Stimulated activated CD4-positive, alpha-beta T cell treated with anti-CD3 and anti-CD28 coated beads, Interleukin-1b, Interleukin-23, amount 100 ng/mL, for 24 hours (primary cell): ENCODE measurements around the gene SRGAP3.

Source experiments
- DNase-seq, 4 experiments: peaks; one replicate each; pipeline ENCODE4 v3.0.0-alpha.2; 2020; ENCODE audit warnings: low read depth in 4 of 4, low spot score in 1 of 4

Gene SRGAP3

GRCh38 chr3:8976540-8977182, 272.8 kb downstream of the SRGAP3 start:
- DNase-seq, result no peak

GRCh38 chr3:8975081-8976020, 274.1 kb downstream of the SRGAP3 start:
- DNase-seq, result no peak

- no peak for DNase-seq
Observed at GRCh38 chr3:8974458-8974857, 275.0 kb downstream of the SRGAP3 start.

- DNase-seq, result no peak
Observed at GRCh38 chr3:8972639-8973038, 276.8 kb downstream of the SRGAP3 start.

- DNase-seq, result peak; percentile 38 to 60 (median 56)
Observed at GRCh38 chr3:8970971-8971589, 278.4 kb downstream of the SRGAP3 start.

- no peak for DNase-seq
Observed at GRCh38 chr3:8969241-8969640, 280.2 kb downstream of the SRGAP3 start.

- no peak for DNase-seq
Observed at GRCh38 chr3:8968375-8968882, 281.0 kb downstream of the SRGAP3 start.

GRCh38 chr3:8967553-8967952, 281.9 kb downstream of the SRGAP3 start:
- DNase-seq, result no peak

- no peak for DNase-seq
Observed at GRCh38 chr3:8966820-8967348, 282.6 kb downstream of the SRGAP3 start.

- DNase-seq, result no peak
Observed at GRCh38 chr3:8966150-8966819, 283.2 kb downstream of the SRGAP3 start.

GRCh38 chr3:8964436-8965370, 284.7 kb downstream of the SRGAP3 start:
- DNase-seq, result no peak

GRCh38 chr3:8963137-8963853, 286.2 kb downstream of the SRGAP3 start, which contains the start of gene RAD18:
RAD18 (minus strand) TSS chr3:8963472; CDS start chr3:8963385, 87 bp downstream.
- peak; percentile 83 to 89 (median 87) for DNase-seq

GRCh38 chr3:8962226-8962861, 287.1 kb downstream of the SRGAP3 start:
- DNase-seq, result no peak

- no peak for DNase-seq
Observed at GRCh38 chr3:8959668-8960067, 289.8 kb downstream of the SRGAP3 start.

GRCh38 chr3:8954938-8955763, 294.3 kb downstream of the SRGAP3 start:
- DNase-seq, result no peak

- no peak for DNase-seq
Observed at GRCh38 chr3:8953313-8953712, 296.1 kb downstream of the SRGAP3 start.

- no peak for DNase-seq
Observed at GRCh38 chr3:8952130-8952529, 297.3 kb downstream of the SRGAP3 start.
